GM18511 (cell line): Measurements from ENCODE around the gene MRPL51.
"Not testable (repeated sequence)": the region's sequence is repeated elsewhere in the genome, so short reads cannot be mapped to it uniquely, and the experiment has no call there.

Source experiments
- ATAC-seq: cut with Tn5 transposase; IDR thresholded peaks from one replicate; pipeline ENCODE4 v1.9.1; 2021; ENCODE audit warnings: mild to moderate bottlenecking, moderate library complexity; ENCODE audit not compliant: unreplicated experiment

MRPL51 gene

GRCh38 chr12:6532051-6532926 lies 39.2 kb upstream of the MRPL51 start:
- no peak for ATAC-seq

GRCh38 chr12:6530576-6531260 lies 37.7 kb upstream of the MRPL51 start:
- no peak for ATAC-seq

GRCh38 chr12:6529291-6529737 lies 36.3 kb upstream of the MRPL51 start:
- no peak for ATAC-seq

- ATAC-seq = no peak
These were observed 35.6 kb upstream of the MRPL51 start for GRCh38 chr12:6528539-6529235.

- ATAC-seq = no peak
These were observed 34.6 kb upstream of the MRPL51 start for GRCh38 chr12:6527711-6528110.

- ATAC-seq = no peak
These were observed 33.9 kb upstream of the MRPL51 start for GRCh38 chr12:6526766-6527525.

- no peak for ATAC-seq
These were observed 33.1 kb upstream of the MRPL51 start for GRCh38 chr12:6526201-6526600.

GRCh38 chr12:6524648-6525047 lies 31.6 kb upstream of the MRPL51 start:
- ATAC-seq = no peak

- no peak for ATAC-seq
These were observed 30.6 kb upstream of the MRPL51 start for GRCh38 chr12:6523708-6524107.

- ATAC-seq = no peak
These were observed 29.1 kb upstream of the MRPL51 start for GRCh38 chr12:6522193-6522592.

- no peak for ATAC-seq
These were observed 27.1 kb upstream of the MRPL51 start for GRCh38 chr12:6520186-6520585.

GRCh38 chr12:6508087-6508486 lies 15.0 kb upstream of the MRPL51 start:
- no peak for ATAC-seq

- no peak for ATAC-seq
These were observed 14.3 kb upstream of the MRPL51 start for GRCh38 chr12:6507102-6507998.

- no peak for ATAC-seq
These were observed 7.4 kb upstream of the MRPL51 start for GRCh38 chr12:6500466-6500865.

GRCh38 chr12:6497291-6497690 lies 4.2 kb upstream of the MRPL51 start:
- not testable (repeated sequence) for ATAC-seq

GRCh38 chr12:6494968-6495367 lies 1.9 kb upstream of the MRPL51 start:
- no peak for ATAC-seq

- no peak for ATAC-seq
These were observed 1.2 kb upstream of the MRPL51 start for GRCh38 chr12:6494258-6494743.

GRCh38 chr12:6493497-6494257 lies 615 bp upstream of the MRPL51 start, which contains the start of gene NCAPD2:
Gene NCAPD2, plus strand, starts transcription at chr12:6494102. Its CDS starts 997 bp downstream, at chr12:6495099.
- ATAC-seq = peak; percentile 92

GRCh38 chr12:6490673-6491072 lies 2.4 kb downstream of the MRPL51 start:
- not testable (repeated sequence) for ATAC-seq
